Lung (tissue), 12 donors: ENCODE data around the gene RAMP3. TPM values are rescaled to one million over a fixed set of nuclear protein-coding genes. Genes with fewer than 3 reads are reported as not detected.

Source experiments
- ATAC-seq: fragments of 200-7000 bp; cut with Tn5 transposase; one replicate; pipeline ENCODE4 v1.9.1; 2020; ENCODE audit warnings: moderate number of reproducible peaks; ENCODE audit not compliant: insufficient read depth, low FRiP score
- DNase-seq, 3 donors: peaks; one replicate each; pipeline ENCODE4 v3.0.0-alpha.2; 2013 to 2017
- H3K27ac ChIP-seq, 2 donors: one replicate each; pipeline ENCODE4 v1.5.1; 2013; ENCODE audit warnings: mild to moderate bottlenecking in 2 of 2, moderate library complexity in 2 of 2, control low read depth in 1 of 2, inconsistent platforms in 1 of 2, low read depth in 1 of 2, low read length in 1 of 2
- H3K27me3 ChIP-seq, 3 donors: one replicate each; pipeline ENCODE4 v1.5.1; 2013; ENCODE audit warnings: low read length in 2 of 3; ENCODE audit not compliant: control insufficient read depth in 3 of 3, insufficient read depth in 3 of 3
- H3K36me3 ChIP-seq, 4 donors: one replicate each; pipeline ENCODE4 v1.5.1; 2013; ENCODE audit warnings: low read length in 4 of 4, mild to moderate bottlenecking in 1 of 4, moderate library complexity in 1 of 4; ENCODE audit not compliant: control insufficient read depth in 4 of 4, insufficient read depth in 4 of 4
- H3K4me1 ChIP-seq, 5 donors: one replicate each; pipeline ENCODE4 v1.5.1; 2013; ENCODE audit warnings: low read length in 5 of 5, mild to moderate bottlenecking in 2 of 5, moderate library complexity in 1 of 5; ENCODE audit not compliant: control insufficient read depth in 5 of 5, insufficient read depth in 5 of 5
- H3K4me3 ChIP-seq: one replicate; pipeline ENCODE4 v1.5.1; 2013; ENCODE audit warnings: mild to moderate bottlenecking, control low read depth, moderate library complexity
- H3K9ac ChIP-seq, 2 donors: one replicate each; pipeline ENCODE4 v1.5.1; 2013; ENCODE audit warnings: low read length in 2 of 2, control low read depth in 1 of 2; ENCODE audit not compliant: insufficient read depth in 1 of 2
- H3K9me3 ChIP-seq, 4 donors: one replicate each; pipeline ENCODE4 v1.5.1; 2013; ENCODE audit warnings: low read length in 3 of 4, mild to moderate bottlenecking in 1 of 4, moderate library complexity in 1 of 4; ENCODE audit not compliant: control insufficient read depth in 4 of 4, insufficient read depth in 3 of 4
- CTCF ChIP-seq: IDR thresholded peaks from 2 replicates; pipeline ENCODE4 v1.5.1; 2012; ENCODE audit warnings: mild to moderate bottlenecking; ENCODE audit errors: control extremely low read depth, extremely low read depth
- WGBS, 2 donors: extraction: QIAGEN DNeasy Blood & Tissue Kit; methylation state at CpG; one replicate each; pipeline ENCODE4 v1.1.7; 2013; 5-methylcytosine and 5-hydroxymethylcytosine counted together
- polyA plus RNA-seq, 2 donors: library from polyadenylated mRNA; stranded (reverse); fragments of 200-250 nt; gene quantifications; one replicate each; pipeline ENCODE4 v1.2.1, GENCODE V29; 2013
- total RNA-seq, 2 donors: library from RNA; depleted of rRNA in 1 of 2; stranded (reverse); fragments of >200 nt in 1 of 2; gene quantifications; one replicate each; pipeline ENCODE4 v1.2.1, GENCODE V29; 2014 to 2021
- donor health status: control.
- donor health status: control.
- donor health status: Bipolar disorder and iron deficiency.
- donor health status: healthy.
- donor health status: DM: yes; HTN: yes; CAD: no.

RAMP3 gene
- total and polyA plus RNA-seq, 4 donors: 47.3 to 116 (median 63.3) TPM

- WGBS, 2 donors: 83 to 93% methylated on average over 9 of the region's 9 CpGs
- no peaks in the 10 kb centered on the region for H3K36me3 ChIP-seq
- no peak overlapping the region for H3K9ac ChIP-seq
- no peaks in the 10 kb centered on the region for H3K9me3 ChIP-seq
- H3K4me3 ChIP-seq: no peak overlapping the region
- no peaks in the 10 kb centered on the region for H3K4me1 ChIP-seq
- DNase-seq (no peak), ATAC-seq (no peak)
- H3K27me3 ChIP-seq: no peaks in the 10 kb centered on the region
- no peak for TF ChIP-seq CTCF
- H3K27ac ChIP-seq: no peak overlapping the region
Observed at GRCh38 chr7:45130910-45131309, 26.7 kb upstream of the RAMP3 start.

- no peaks in the 10 kb centered on the region for H3K36me3 ChIP-seq
- H3K9me3 ChIP-seq: no peaks in the 10 kb centered on the region
- no peaks in the 10 kb centered on the region for H3K4me1 ChIP-seq
- no peaks in the 10 kb centered on the region for H3K27me3 ChIP-seq
- WGBS, 2 donors: 81 to 89% methylated on average over 4 of the region's 4 CpGs
- ATAC-seq (no peak), DNase-seq (no peak)
- no peak overlapping the region for H3K4me3 ChIP-seq
- no peak overlapping the region for H3K9ac ChIP-seq
- no peak for TF ChIP-seq CTCF
- H3K27ac ChIP-seq: no peak overlapping the region
Observed at GRCh38 chr7:45131891-45132290, 25.7 kb upstream of the RAMP3 start.

GRCh38 chr7:45132708-45133320 lies 24.8 kb upstream of the RAMP3 start:
- H3K9ac ChIP-seq: no peak overlapping the region
- no peak for ATAC-seq
- H3K4me1 ChIP-seq: no peaks in the 10 kb centered on the region

More at GRCh38 chr7:45132708-45133320, 24.8 kb upstream of the RAMP3 start:
- H3K27ac ChIP-seq: no peak overlapping the region
- no peaks in the 10 kb centered on the region for H3K9me3 ChIP-seq
- H3K4me3 ChIP-seq: no peak overlapping the region
- no peak for TF ChIP-seq CTCF
- WGBS, 2 donors: 80 to 87% methylated on average over 8 of the region's 8 CpGs
- no peak for DNase-seq
- H3K27me3 ChIP-seq: no peaks in the 10 kb centered on the region
- no peaks in the 10 kb centered on the region for H3K36me3 ChIP-seq
